ENCODE measurements around the gene SDHA. TPM values are rescaled to one million over a fixed set of nuclear protein-coding genes. Genes with fewer than 3 reads are reported as not detected.
"Not testable (repeated sequence)": the region's sequence is repeated elsewhere in the genome, so short reads cannot be mapped to it uniquely, and the experiment has no call there.

Gene SDHA
- total RNA-seq, 3 donors from 2014 or later, result 71.1 to 80.6 (median 79.5) TPM

- Histone ChIP-seq H3K4me3 (no peak overlapping the region), H3K36me3 (no peaks in the 10 kb centered on the region), H3K4me1 (no peaks in the 10 kb centered on the region), H3K27me3 (no peaks in the 10 kb centered on the region), H3K27ac (no peak overlapping the region), H3K9me3 (no peaks in the 10 kb centered on the region)
- DNase-seq (ENCODE audit: low spot score in 2 of 2), result no peak
- no peak for TF ChIP-seq CTCF (IDR thresholded peaks at IDR 0.05)
- no peak for TF ChIP-seq POLR2AphosphoS5 (IDR thresholded peaks at IDR 0.05)
- no peak for TF ChIP-seq POLR2A (IDR thresholded peaks at IDR 0.05)
- intact Hi-C loops (cut with DNase I; ENCODE audit: low total_unique reads), result no loop called here
Observed at GRCh38 chr5:196350-196749, 21.8 kb upstream of the SDHA start.

GRCh38 chr5:197031-197430, 21.1 kb upstream of the SDHA start:
- intact Hi-C loops (cut with DNase I; ENCODE audit: low total_unique reads); H3K9me3 ChIP-seq; H3K4me3 ChIP-seq; H3K4me1 ChIP-seq; H3K27ac ChIP-seq; H3K36me3 ChIP-seq; DNase-seq (ENCODE audit: low spot score in 2 of 2); H3K27me3 ChIP-seq: not testable (repeated sequence)

GRCh38 chr5:197892-198489, 20.1 kb upstream of the SDHA start:
- Histone ChIP-seq H3K27me3 (no peaks in the 10 kb centered on the region), H3K4me1 (no peaks in the 10 kb centered on the region), H3K36me3 (no peaks in the 10 kb centered on the region), H3K9me3 (no peaks in the 10 kb centered on the region), H3K27ac (no peak overlapping the region), H3K4me3 (no peak overlapping the region)
- DNase-seq (ENCODE audit: low spot score in 2 of 2), result no peak
- TF ChIP-seq CTCF (IDR thresholded peaks at IDR 0.05) (no peak), POLR2AphosphoS5 (IDR thresholded peaks at IDR 0.05) (no peak), POLR2A (IDR thresholded peaks at IDR 0.05) (no peak)
- intact Hi-C loops (cut with DNase I; ENCODE audit: low total_unique reads), result no loop called here

- Histone ChIP-seq H3K36me3 (no peaks in the 10 kb centered on the region), H3K27me3 (no peaks in the 10 kb centered on the region), H3K27ac (no peak overlapping the region), H3K4me3 (no peak overlapping the region), H3K4me1 (no peaks in the 10 kb centered on the region), H3K9me3 (no peaks in the 10 kb centered on the region)
- DNase-seq (ENCODE audit: low spot score in 2 of 2), result no peak
- no peak for TF ChIP-seq POLR2A (IDR thresholded peaks at IDR 0.05)
- no peak for TF ChIP-seq CTCF (IDR thresholded peaks at IDR 0.05)
- TF ChIP-seq POLR2AphosphoS5 (IDR thresholded peaks at IDR 0.05), result no peak
- intact Hi-C loops (cut with DNase I; ENCODE audit: low total_unique reads), result no loop called here
Observed at GRCh38 chr5:198516-199196, 19.5 kb upstream of the SDHA start.

GRCh38 chr5:199197-199949, 18.7 kb upstream of the SDHA start:
- H3K36me3 ChIP-seq, result no peaks in the 10 kb centered on the region

More at GRCh38 chr5:199197-199949, 18.7 kb upstream of the SDHA start:
- Histone ChIP-seq H3K4me3 (no peak overlapping the region), H3K27ac (no peak overlapping the region), H3K9me3 (no peaks in the 10 kb centered on the region), H3K27me3 (no peaks in the 10 kb centered on the region), H3K4me1 (no peaks in the 10 kb centered on the region)
- intact Hi-C loops (cut with DNase I; ENCODE audit: low total_unique reads), result no loop called here
- no peak for TF ChIP-seq CTCF (IDR thresholded peaks at IDR 0.05)
- TF ChIP-seq POLR2A (IDR thresholded peaks at IDR 0.05), result no peak
- no peak for TF ChIP-seq POLR2AphosphoS5 (IDR thresholded peaks at IDR 0.05)
- DNase-seq (ENCODE audit: low spot score in 2 of 2), result no peak
